HEK293T (cell line): Measurements from ENCODE around the gene IKBKE.

ENCODE experiments used
- CTCF ChIA-PET: fragments of 350-600 bp; formaldehyde crosslinking; extraction: SDS; loops from one replicate; lab custom pipeline; 2021; ENCODE audit warnings: antibody characterized with exemption, inconsistent platforms; lab: Yijun Ruan, JAX
- POLR2A ChIA-PET: fragments of 350-600 bp; formaldehyde crosslinking; extraction: SDS; loops from one replicate; lab custom pipeline; 2020; ENCODE audit warnings: antibody characterized with exemption, inconsistent platforms; lab: Yijun Ruan, JAX
- DNase-seq: peaks from one replicate; pipeline ENCODE4 v3.0.0; 2012; ENCODE audit warnings: mixed read lengths; ENCODE audit errors: extremely low spot score
- ARNT ChIP-seq: fragments of 450-650 bp; IDR thresholded peaks from 2 replicates; pipeline ENCODE4 v1.6.1; 2017; ENCODE audit warnings: mild to moderate bottlenecking
- BHLHE40 ChIP-seq: fragments of 450-650 bp; IDR thresholded peaks from 2 replicates; pipeline ENCODE4 v1.6.1; 2016; ENCODE audit warnings: mild to moderate bottlenecking, moderate library complexity, borderline replicate concordance
- CTBP1 ChIP-seq: fragments of 450-650 bp; IDR thresholded peaks from 2 replicates; pipeline ENCODE4 v1.6.1; 2016; ENCODE audit warnings: borderline replicate concordance
- ELF4 ChIP-seq: fragments of 450-650 bp; IDR thresholded peaks from 2 replicates; pipeline ENCODE4 v1.6.1; 2017; ENCODE audit warnings: antibody characterized with exemption
- FOXA1 ChIP-seq: fragments of 450-650 bp; IDR thresholded peaks from 2 replicates; pipeline ENCODE4 v1.6.1; 2016; ENCODE audit warnings: mild to moderate bottlenecking
- FOXK2 ChIP-seq: fragments of 450-650 bp; IDR thresholded peaks from 2 replicates; pipeline ENCODE4 v1.6.1; 2016; ENCODE audit warnings: mild to moderate bottlenecking
- FOXM1 ChIP-seq: fragments of 450-650 bp; IDR thresholded peaks from 2 replicates; pipeline ENCODE4 v1.6.1; 2017; ENCODE audit warnings: mild to moderate bottlenecking, borderline replicate concordance
- HDGF ChIP-seq: fragments of 450-650 bp; IDR thresholded peaks from 2 replicates; pipeline ENCODE4 v1.6.1; 2017; ENCODE audit warnings: antibody characterized with exemption, borderline replicate concordance
- L3MBTL2 ChIP-seq: fragments of 450-650 bp; conservative IDR thresholded peaks from 2 replicates; pipeline ENCODE4 v1.6.1; 2016; ENCODE audit warnings: mild to moderate bottlenecking
- LEF1 ChIP-seq: fragments of 450-650 bp; IDR thresholded peaks from 2 replicates; pipeline ENCODE4 v1.6.1; 2017; ENCODE audit warnings: mild to moderate bottlenecking, borderline replicate concordance
- NFRKB ChIP-seq: fragments of 450-650 bp; IDR thresholded peaks from 2 replicates; pipeline ENCODE4 v1.6.1; 2016; ENCODE audit warnings: mild to moderate bottlenecking, moderate library complexity
- PKNOX1 ChIP-seq: fragments of 450-650 bp; IDR thresholded peaks from 2 replicates; pipeline ENCODE4 v1.6.1; 2016
- SP1 ChIP-seq: fragments of 450-650 bp; IDR thresholded peaks from 2 replicates; pipeline ENCODE4 v1.6.1; 2017
- SUZ12 ChIP-seq: fragments of 450-650 bp; IDR thresholded peaks from 2 replicates; pipeline ENCODE4 v1.6.1; 2016; ENCODE audit warnings: mild to moderate bottlenecking
- TARDBP ChIP-seq: fragments of 450-650 bp; IDR thresholded peaks from 2 replicates; pipeline ENCODE4 v1.6.1; 2016
- ZNF384 ChIP-seq: fragments of 450-650 bp; IDR thresholded peaks from 2 replicates; pipeline ENCODE4 v1.6.1; 2016

IKBKE gene

GRCh38 chr1:206498685-206499084, 28.4 kb downstream of the IKBKE start:
- DNase-seq = no peak
- POLR2A ChIA-PET = no interaction called here
- TF ChIP-seq BHLHE40 = no peak
- no peak for TF ChIP-seq NFRKB
- TF ChIP-seq ARNT = no peak
- no peak for TF ChIP-seq HDGF
- no peak for TF ChIP-seq TARDBP
- TF ChIP-seq SUZ12 = no peak
- CTCF ChIA-PET = interaction anchor here (1.6 kb wide), 1 partner anchor 9 kb away, joined by 4 read pairs; no protein-coding TSS in a partner anchor

- POLR2A ChIA-PET = no interaction called here
- TF ChIP-seq NFRKB = no peak
- TF ChIP-seq ARNT = no peak
- TF ChIP-seq HDGF = no peak
- no peak for TF ChIP-seq BHLHE40
- no peak for TF ChIP-seq ELF4
- TF ChIP-seq L3MBTL2 = no peak
- no peak for TF ChIP-seq ZNF384
- TF ChIP-seq SP1 = no peak
- CTCF ChIA-PET = interaction anchor here (0.5 to 1.6 kb wide), 4 partner anchors 9 to 436 kb away, joined by 3 to 4 read pairs (median 4); no protein-coding TSS in a partner anchor
- no peak for DNase-seq
Observed at GRCh38 chr1:206500046-206500445, 29.8 kb downstream of the IKBKE start.

- no peak for DNase-seq
- CTCF ChIA-PET = interaction anchor here (0.6 to 0.9 kb wide), 4 partner anchors 12 to 1402 kb away, joined by 3 to 4 read pairs (median 3); no protein-coding TSS in a partner anchor
- TF ChIP-seq ZNF384 (no peak), CTBP1 (no peak), NFRKB (no peak), TARDBP (no peak), ARNT (no peak), FOXK2 (no peak), LEF1 (no peak), SUZ12 (no peak), SP1 (no peak), FOXA1 (no peak), HDGF (no peak), BHLHE40 (no peak), L3MBTL2 (no peak)
- POLR2A ChIA-PET = no interaction called here
Observed at GRCh38 chr1:206501881-206502280, 31.6 kb downstream of the IKBKE start.

- CTCF ChIA-PET = interaction anchor here (0.6 to 0.9 kb wide), 3 partner anchors 12 to 1401 kb away, joined by 3 read pairs; no protein-coding TSS in a partner anchor
- DNase-seq = no peak
- no peak for TF ChIP-seq LEF1
- TF ChIP-seq L3MBTL2 = no peak
- no peak for TF ChIP-seq ARNT
- TF ChIP-seq CTBP1 = no peak
- TF ChIP-seq FOXM1 = no peak
- no peak for TF ChIP-seq HDGF
- TF ChIP-seq SP1 = no peak
- no peak for TF ChIP-seq NFRKB
- TF ChIP-seq PKNOX1 = no peak
- POLR2A ChIA-PET = no interaction called here
Observed at GRCh38 chr1:206502403-206502802, 32.1 kb downstream of the IKBKE start.

- CTCF ChIA-PET = interaction anchor here (0.9 kb wide), 1 partner anchor 12 kb away, joined by 3 read pairs; no protein-coding TSS in a partner anchor
- no peak for TF ChIP-seq ARNT
- no peak for TF ChIP-seq FOXK2
- TF ChIP-seq SUZ12 = no peak
- no peak for TF ChIP-seq BHLHE40
- TF ChIP-seq HDGF = no peak
- TF ChIP-seq NFRKB = no peak
- TF ChIP-seq ELF4 = no peak
- no peak for TF ChIP-seq TARDBP
- no peak for TF ChIP-seq FOXM1
- TF ChIP-seq LEF1 = no peak
- no peak for TF ChIP-seq ZNF384
- TF ChIP-seq FOXA1 = no peak
- no peak for TF ChIP-seq SP1
- no peak for TF ChIP-seq L3MBTL2
- TF ChIP-seq CTBP1 = no peak
- TF ChIP-seq PKNOX1 = no peak
- no peak for DNase-seq
- POLR2A ChIA-PET = no interaction called here
Observed at GRCh38 chr1:206502812-206503211, 32.5 kb downstream of the IKBKE start.

GRCh38 chr1:206503591-206504362, 33.5 kb downstream of the IKBKE start:
- no peak for TF ChIP-seq BHLHE40
- no peak for TF ChIP-seq HDGF
- TF ChIP-seq ELF4 = no peak
- no peak for TF ChIP-seq FOXM1
- no peak for TF ChIP-seq PKNOX1
- no peak for TF ChIP-seq ARNT
- no peak for TF ChIP-seq NFRKB
- no peak for TF ChIP-seq SP1
- no peak for TF ChIP-seq SUZ12
- TF ChIP-seq LEF1 = no peak
- no peak for TF ChIP-seq ZNF384
- TF ChIP-seq FOXA1 = no peak
- TF ChIP-seq FOXK2 = no peak
- no peak for TF ChIP-seq TARDBP
- TF ChIP-seq CTBP1 = no peak
- TF ChIP-seq L3MBTL2 = no peak

More at GRCh38 chr1:206503591-206504362, 33.5 kb downstream of the IKBKE start:
- no peak for DNase-seq
- CTCF ChIA-PET = interaction anchor here (0.6 to 1.6 kb wide), 2 partner anchors 14 to 466 kb away, joined by 3 read pairs; no protein-coding TSS in a partner anchor
- POLR2A ChIA-PET = no interaction called here
